Measurements from ENCODE around the gene COA1. TPM values are rescaled to one million over a fixed set of nuclear protein-coding genes. Genes with fewer than 3 reads are reported as not detected.

COA1 gene
- total RNA-seq, 6 experiments from 2014 or later = 52.5 to 61.5 (median 57.3) TPM

GRCh38 chr7:43615558-43616145, 113.7 kb downstream of the COA1 start:
- TF ChIP-seq CTCF (IDR thresholded peaks at IDR 0.05) = no peak
- no peak for DNase-seq
- Mint-ChIP-seq H3K9me3 (no peaks in the 10 kb centered on the region), H3K27ac (no peak overlapping the region; the same call in 1 of the 2 replicates), H3K4me1 (ENCODE audit: low read depth) (peaks cover 42% of the 10 kb centered on the region), H3K27me3 (ENCODE audit: insufficient read depth) (peaks cover under 1% of the 10 kb centered on the region), H3K36me3 (ENCODE audit: low read depth) (peaks cover 31% of the 10 kb centered on the region), H3K4me3 (peak overlapping the region; percentile 35; the same call in 1 of the 2 replicates)

- H3K27ac Mint-ChIP-seq = peak overlapping the region; percentile 86
- H3K9me3 Mint-ChIP-seq = no peaks in the 10 kb centered on the region
- no peaks in the 10 kb centered on the region; the same call in 1 of the 2 replicates for H3K27me3 Mint-ChIP-seq (ENCODE audit: insufficient read depth)
- peak overlapping the region; percentile 71 for H3K4me3 Mint-ChIP-seq
- peak; percentile 74 for DNase-seq
- H3K4me1 Mint-ChIP-seq (ENCODE audit: low read depth) = peaks cover 39% of the 10 kb centered on the region
- TF ChIP-seq CTCF (IDR thresholded peaks at IDR 0.05) = no peak
- peaks cover 50% of the 10 kb centered on the region for H3K36me3 Mint-ChIP-seq (ENCODE audit: low read depth)
Observed at GRCh38 chr7:43612599-43613589, 116.4 kb downstream of the COA1 start.

- no peak for DNase-seq
Observed at GRCh38 chr7:43612128-43612527, 117.2 kb downstream of the COA1 start.

GRCh38 chr7:43609097-43609496, 120.2 kb downstream of the COA1 start:
- H3K4me3 Mint-ChIP-seq = no peak overlapping the region
- H3K36me3 Mint-ChIP-seq (ENCODE audit: low read depth) = peaks cover 54% of the 10 kb centered on the region
- TF ChIP-seq CTCF (IDR thresholded peaks at IDR 0.05) = no peak
- no peak overlapping the region for H3K27ac Mint-ChIP-seq
- H3K9me3 Mint-ChIP-seq = peaks cover 8% of the 10 kb centered on the region
- peaks cover 48% of the 10 kb centered on the region for H3K4me1 Mint-ChIP-seq (ENCODE audit: low read depth)
- no peaks in the 10 kb centered on the region; the same call in 1 of the 2 replicates for H3K27me3 Mint-ChIP-seq (ENCODE audit: insufficient read depth)
- DNase-seq = no peak

More at GRCh38 chr7:43612128-43612527, 117.2 kb downstream of the COA1 start:
- Mint-ChIP-seq H3K36me3 (ENCODE audit: low read depth) (peaks cover 50% of the 10 kb centered on the region), H3K27me3 (ENCODE audit: insufficient read depth) (no peaks in the 10 kb centered on the region; the same call in 1 of the 2 replicates), H3K4me1 (ENCODE audit: low read depth) (peaks cover 39% of the 10 kb centered on the region), H3K27ac (peak overlapping the region; percentile 86), H3K9me3 (no peaks in the 10 kb centered on the region), H3K4me3 (peak overlapping the region; percentile 32; the same call in 1 of the 2 replicates)
- no peak for TF ChIP-seq CTCF (IDR thresholded peaks at IDR 0.05)

GRCh38 chr7:43604251-43604650, 125.1 kb downstream of the COA1 start:
- no peak for DNase-seq
- Mint-ChIP-seq H3K4me1 (ENCODE audit: low read depth) (peaks cover 22% of the 10 kb centered on the region), H3K4me3 (no peak overlapping the region), H3K36me3 (ENCODE audit: low read depth) (peaks cover 42% of the 10 kb centered on the region), H3K27me3 (ENCODE audit: insufficient read depth) (no peaks in the 10 kb centered on the region), H3K9me3 (peaks cover 8% of the 10 kb centered on the region), H3K27ac (no peak overlapping the region)
- TF ChIP-seq CTCF (IDR thresholded peaks at IDR 0.05) = no peak
